ENCODE measurements around the gene LIM2. TPM values are rescaled to one million over a fixed set of nuclear protein-coding genes. Genes with fewer than 3 reads are reported as not detected.

LIM2 gene
- total and polyA plus RNA-seq, 2 of the 4 experiments (the other 2 are of a cell fraction), result not detected

GRCh38 chr19:51366389-51367254, 21.2 kb downstream of the LIM2 start:
- Histone ChIP-seq H3K27ac (ENCODE audit: insufficient read depth, low read length) (peak overlapping the region; percentile 77), H2BK15ac (ENCODE audit: low read depth, low read length) (no peak overlapping the region), H4K5ac (ENCODE audit: low read depth, low read length) (peak overlapping the region; percentile 43), H3K79me1 (ENCODE audit: low read depth in 1 of 2, low read length in 2 of 2) (peaks cover 12 to 47% of the 10 kb centered on the region in 2 experiments; a peak in 3 of 4 replicates), H2BK5ac (ENCODE audit: low read depth, low read length, poor library complexity, severe bottlenecking) (peak overlapping the region; percentile 49), H2BK120ac (ENCODE audit: low read depth, low read length) (peak overlapping the region; percentile 54), H3K27me3 (ENCODE audit: control insufficient read depth, insufficient read depth, low read length) (no peaks in the 10 kb centered on the region), H2AK5ac (ENCODE audit: low read depth, low read length) (peak overlapping the region; percentile 79), H4K91ac (ENCODE audit: insufficient read depth, low read depth, low read length) (peak overlapping the region; percentile 69), H3K4ac (ENCODE audit: low read depth, low read length) (peak overlapping the region; percentile 85), H3K23ac (ENCODE audit: low read depth, low read length) (peak overlapping the region; percentile 70), H3K14ac (replicated peaks; ENCODE audit: low read depth, low read length) (peak overlapping the region; percentile 80), H3K56ac (ENCODE audit: extremely low read depth, insufficient read depth, low read length) (peak overlapping the region; percentile 81), H3K4me3 (ENCODE audit: insufficient read depth, low read depth, low read length) (peak overlapping the region; percentile 84), H4K20me1 (ENCODE audit: insufficient read depth, low read length) (no peaks in the 10 kb centered on the region), H3K9me1 (ENCODE audit: insufficient read depth, low read length) (peaks cover 15% of the 10 kb centered on the region), H3K9ac (ENCODE audit: low read depth, low read length) (peak overlapping the region; percentile 52), H3K4me2 (ENCODE audit: low read depth, low read length) (peak overlapping the region; percentile 85), H2BK20ac (ENCODE audit: low read depth, low read length) (no peak overlapping the region), H2AK9ac (replicated peaks; ENCODE audit: low read depth, low read length, poor library complexity) (peak overlapping the region; percentile 98), H2AFZ (replicated peaks; ENCODE audit: low read length, poor library complexity) (peak overlapping the region; percentile 100), H3K4me1 (ENCODE audit: control insufficient read depth, insufficient read depth, low read length) (peaks cover 16% of the 10 kb centered on the region), H4K8ac (ENCODE audit: low read depth in 2 of 2, low read length in 2 of 2) (peak overlapping the region; percentile 77 to 80), H3K36me3 (ENCODE audit: control insufficient read depth, insufficient read depth, low read length) (no peaks in the 10 kb centered on the region), H3K9me3 (ENCODE audit: control insufficient read depth, insufficient read depth, low read length) (no peaks in the 10 kb centered on the region), H3K18ac (ENCODE audit: low read depth, low read length) (peak overlapping the region; percentile 37)
- POLR2A ChIA-PET (ENCODE audit: unreplicated experiment), result interaction anchor here (1.1 kb wide), 1 partner anchor 27 kb away, joined by 3 read pairs; no protein-coding TSS in a partner anchor
- in situ Hi-C loops (cut with MboI; ENCODE audit: low sequenced_read_pairs) (no loop called here), intact Hi-C loops (cut with micrococcal nuclease) (loop anchor here (1.0 kb wide), 2 partner anchors 27 to 28 kb away; no protein-coding TSS in a partner anchor), dilution Hi-C loops (cut with HindIII; ENCODE audit: low sequenced_read_pairs, unreplicated experiment) (no loop called here)
- 0% methylated on average over 24 of the region's 54 CpGs; no CpG with 5 or more reads in 1 of the 2 experiments for WGBS, 2 experiments (ENCODE audit: extremely low coverage in 2 of 2, insufficient read length in 1 of 2)
- DNase-seq (peak; percentile 96), ATAC-seq (ENCODE audit: low read depth) (peak; percentile 71)
- CTCF ChIA-PET, result no interaction called here
- TF ChIP-seq MAZ (IDR thresholded peaks at IDR 0.05; ENCODE audit: borderline replicate concordance, low read depth, low read length) (peak; percentile 47; the same call in 1 of the 2 replicates), RFX5 (IDR thresholded peaks at IDR 0.05; ENCODE audit: low read depth, low read length) (no peak), CEBPB (IDR thresholded peaks at IDR 0.05; ENCODE audit: low read depth, low read length) (peak; percentile 52; the same call in 1 of the 2 replicates), BHLHE40 (IDR thresholded peaks at IDR 0.05; ENCODE audit: low read depth, low read length) (no peak), RAD21 (IDR thresholded peaks at IDR 0.05; ENCODE audit: low read length) (no peak), POLR2A (IDR thresholded peaks at IDR 0.05; ENCODE audit: low read depth, low read length) (peak; percentile 41; the same call in 1 of the 2 replicates)
- no TSS peak for BruUV-seq (replicated peaks)

Data from IMR-90 (cell line).